Body of pancreas (tissue), 4 donors: ENCODE results near the gene RNU6-9.

Experiments
- CTCF ChIP-seq, 7 experiments: fragments of 450-650 bp in 4 of 7; fragments of 200-600 bp in 3 of 7; sonication (generic) in 3 of 7; IDR thresholded peaks; one replicate each; pipeline ENCODE4 v1.5.1; 2016 to 2019; ENCODE audit warnings: antibody characterized with exemption in 7 of 7
- POLR2A ChIP-seq, 3 donors: fragments of 450-650 bp; IDR thresholded peaks; one replicate each; pipeline ENCODE4 v1.6.1; 2016; ENCODE audit warnings: antibody characterized with exemption in 3 of 3, mild to moderate bottlenecking in 2 of 3

DNA sequence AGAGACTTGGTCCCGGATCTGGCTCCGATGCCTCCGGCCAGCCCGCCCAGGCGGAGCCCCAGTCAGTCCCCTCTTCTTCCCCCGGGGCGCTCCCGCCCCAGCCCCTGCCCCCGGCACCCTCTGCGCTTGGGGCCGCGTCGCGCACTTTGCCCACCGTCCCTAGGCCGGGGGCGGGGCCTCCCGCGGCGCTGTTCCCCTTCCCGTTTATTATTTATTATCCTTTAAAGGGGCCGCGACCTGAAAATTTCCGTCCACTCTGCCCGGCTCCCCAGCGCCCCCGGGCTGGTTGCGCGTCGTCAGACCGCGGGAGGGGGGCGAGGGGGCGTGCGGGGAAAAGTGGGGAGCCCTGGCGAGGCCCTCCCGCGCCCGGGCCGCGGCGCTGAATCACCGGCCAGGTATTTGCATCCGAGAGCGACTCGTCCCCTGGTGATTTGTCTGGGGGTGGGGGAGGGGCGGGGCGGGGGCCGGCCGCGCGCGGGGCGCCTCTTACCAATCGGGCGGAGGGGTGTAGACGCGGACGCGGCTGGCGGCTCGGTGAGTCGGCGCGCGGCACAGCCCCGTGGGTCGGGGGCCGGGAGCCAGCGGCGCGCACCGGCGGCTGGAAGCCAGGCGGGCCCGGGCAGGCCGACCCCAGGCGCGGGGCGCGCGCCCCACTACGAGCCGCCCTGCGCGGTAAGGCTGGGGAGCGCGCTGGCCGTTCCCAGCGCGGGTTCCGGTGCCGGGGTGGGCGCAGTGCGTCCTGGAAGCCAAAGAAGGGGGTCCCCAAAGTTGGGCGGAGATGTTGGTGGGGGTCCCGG lies 32.4 kb downstream of the RNU6-9 start, which contains the start of gene ARID3A:
- TF ChIP-seq CTCF (IDR thresholded peaks at IDR 0.05) (no peak), POLR2A (IDR thresholded peaks at IDR 0.05) (peak in 2 of 3 donors; percentile 9 to 20)
